Cardiac atrium fibroblast (primary cell): ENCODE measurements around the gene SIX4. TPM values are rescaled to one million over a fixed set of nuclear protein-coding genes. Genes with fewer than 3 reads are reported as not detected.

Experiments
- total RNA-seq: library from RNA; depleted of rRNA; stranded (reverse); fragments of >200 nt; gene quantifications from 2 replicates; pipeline ENCODE4 v1.2.3, GENCODE V29; 2015

Gene SIX4
- 2.2 and 3.9 TPM in 2 replicates for total RNA-seq

GRCh38 chr14:60723907-60724618 is at the start of gene SIX4:
SIX4 (minus strand) TSS chr14:60724351; CDS start chr14:60724074, 277 bp downstream.

GRCh38 chr14:60734465-60735242 is 10.5 kb upstream of the SIX4 start, which contains the start of gene MNAT1:
MNAT1 (plus strand) TSS chr14:60734761; CDS start chr14:60734863, 102 bp downstream.

Other genes starting within 250 kb of the SIX4 start
- gene C14orf39, start 238.3 kb downstream of the SIX4 start, total RNA-seq: not detected in 2 replicates
- not detected in 2 replicates for gene SIX6, start 215.2 kb downstream of the SIX4 start, total RNA-seq
- under 0.01 and 0.18 TPM in 2 replicates for gene SIX1, start 74.9 kb downstream of the SIX4 start, total RNA-seq
- gene MNAT1, start 10.4 kb upstream of the SIX4 start, total RNA-seq: 20.6 and 25.6 TPM in 2 replicates